CD4-positive, alpha-beta T cell (primary cell): Measurements from ENCODE around the gene EYA2. TPM values are rescaled to one million over a fixed set of nuclear protein-coding genes. Genes with fewer than 3 reads are reported as not detected.

ENCODE experiments used
- ATAC-seq: fragments of 200-7000 bp; cut with Tn5 transposase; one replicate; pipeline ENCODE4 v1.10.0; 2022; ENCODE audit warnings: mild to moderate bottlenecking; ENCODE audit not compliant: poor library complexity
- CTCF ChIA-PET: fragments of 350-600 bp; sonication (Branson Sonifier 250); formaldehyde crosslinking; loops from one replicate; lab custom pipeline; 2021; ENCODE audit warnings: antibody characterized with exemption, inconsistent platforms; lab: Charles Lee
- POLR2A ChIA-PET: fragments of 350-600 bp; sonication (Branson Sonifier 250); formaldehyde crosslinking; loops from one replicate; lab custom pipeline; 2021; ENCODE audit warnings: antibody characterized with exemption, inconsistent platforms; lab: Charles Lee
- DNase-seq, 14 experiments: peaks; one replicate each; pipeline ENCODE4 v3.0.0-alpha.2; 2013 to 2020; ENCODE audit warnings: mixed read lengths in 2 of 14
- H3K27ac ChIP-seq, 2 donors: one replicate each; pipeline versions ENCODE4 v1.5.1 to v1.7.0; 2013; ENCODE audit warnings: low read length in 2 of 2, low read depth in 1 of 2, mild to moderate bottlenecking in 1 of 2
- H3K27me3 ChIP-seq, 2 experiments: 1 replicate in 1 of 2; 2 replicates in 1 of 2; pipeline versions ENCODE4 v1.6.1 to v1.7.0; 2013; ENCODE audit warnings: low read length in 2 of 2, control low read depth in 1 of 2, mild to moderate bottlenecking in 1 of 2, moderate library complexity in 1 of 2; ENCODE audit not compliant: insufficient read depth in 2 of 2, control insufficient read depth in 1 of 2
- H3K36me3 ChIP-seq: one replicate; pipeline ENCODE4 v1.6.1; 2013; ENCODE audit warnings: low read length, control low read depth; ENCODE audit not compliant: insufficient read depth
- H3K4me1 ChIP-seq: one replicate; pipeline ENCODE4 v1.6.1; 2013; ENCODE audit warnings: low read length, control low read depth; ENCODE audit not compliant: insufficient read depth
- H3K4me3 ChIP-seq: one replicate; pipeline ENCODE4 v1.5.1; 2013; ENCODE audit warnings: mild to moderate bottlenecking, low read length, moderate library complexity
- H3K9me3 ChIP-seq, 2 experiments: 1 replicate in 1 of 2; 2 replicates in 1 of 2; pipeline versions ENCODE4 v1.6.1 to v1.7.0; 2013; ENCODE audit warnings: low read length in 2 of 2, mild to moderate bottlenecking in 2 of 2, control low read depth in 1 of 2, moderate library complexity in 1 of 2; ENCODE audit not compliant: control insufficient read depth in 1 of 2, insufficient read depth in 1 of 2
- H3K27ac Mint-ChIP-seq: one replicate; pipeline ENCODE4 v1.8.0; 2020; ENCODE audit warnings: mixed read lengths
- H3K27me3 Mint-ChIP-seq: one replicate; pipeline ENCODE4 v1.8.0; 2021; ENCODE audit warnings: mixed read lengths
- H3K36me3 Mint-ChIP-seq: one replicate; pipeline ENCODE4 v1.8.0; 2021; ENCODE audit warnings: low read depth, mixed read lengths
- H3K4me1 Mint-ChIP-seq: one replicate; pipeline ENCODE4 v1.8.0; 2021; ENCODE audit warnings: low read depth, mixed read lengths
- H3K4me3 Mint-ChIP-seq: one replicate; pipeline ENCODE4 v1.8.0; 2020; ENCODE audit warnings: mild to moderate bottlenecking, mixed read lengths
- H3K9me3 Mint-ChIP-seq: one replicate; pipeline ENCODE4 v1.8.0; 2020; ENCODE audit warnings: mixed read lengths
- CTCF ChIP-seq: fragments of 200-600 bp; IDR thresholded peaks from one replicate; pipeline ENCODE4 v1.8.0; 2022; ENCODE audit warnings: antibody characterized with exemption, mild to moderate bottlenecking
- intact Hi-C, 2 experiments: fragments of 100-400 bp; cut with DNase I in 1 of 2; cut with micrococcal nuclease in 1 of 2; formaldehyde crosslinking; loops; one replicate each; pipeline versions ENCODE4 v1.15.1 to v1.9.0; 2023 to 2025; cut with DNase I, micrococcal nuclease
- total RNA-seq, 174 experiments: library from RNA in 2 of 174; stranded (reverse) in 2 of 174; gene quantifications; one replicate each; pipeline ENCODE4 v1.2.3 and lab custom pipeline; 2021 to 2026

EYA2 gene
- total RNA-seq, 2 experiments from 2014 or later: not detected

GRCh38 chr20:47097691-47098622 lies 203.3 kb downstream of the EYA2 start:
- no peak for TF ChIP-seq CTCF
- ATAC-seq: no peak
- H3K4me3 ChIP-seq: no peak overlapping the region
- H3K27me3 ChIP-seq: peaks cover 5 to 7% of the 10 kb centered on the region in 2 experiments
- no peaks in the 10 kb centered on the region for H3K4me1 Mint-ChIP-seq
- CTCF ChIA-PET: no interaction called here
- POLR2A ChIA-PET: no interaction called here
- H3K9me3 ChIP-seq: peaks cover 6 to 13% of the 10 kb centered on the region in 2 experiments
- peaks cover 54% of the 10 kb centered on the region for H3K27me3 Mint-ChIP-seq
- no peaks in the 10 kb centered on the region for H3K4me1 ChIP-seq
- intact Hi-C loops: no loop called here
- peaks cover 10% of the 10 kb centered on the region for H3K9me3 Mint-ChIP-seq
- H3K27ac ChIP-seq: no peak overlapping the region
- no peak overlapping the region for H3K4me3 Mint-ChIP-seq
- no peaks in the 10 kb centered on the region for H3K36me3 ChIP-seq
- no peak for DNase-seq
- H3K27ac Mint-ChIP-seq: no peak overlapping the region
- H3K36me3 Mint-ChIP-seq: no peaks in the 10 kb centered on the region

GRCh38 chr20:47099093-47099492 lies 204.4 kb downstream of the EYA2 start:
- DNase-seq: no peak
- Mint-ChIP-seq H3K4me3 (no peak overlapping the region), H3K4me1 (no peaks in the 10 kb centered on the region), H3K36me3 (no peaks in the 10 kb centered on the region), H3K9me3 (peaks cover 15% of the 10 kb centered on the region), H3K27me3 (peaks cover 58% of the 10 kb centered on the region), H3K27ac (no peak overlapping the region)
- Histone ChIP-seq H3K27ac (no peak overlapping the region), H3K4me1 (no peaks in the 10 kb centered on the region), H3K27me3 (peaks cover 5 to 7% of the 10 kb centered on the region in 2 experiments), H3K9me3 (peaks cover 6 to 7% of the 10 kb centered on the region in 2 experiments), H3K4me3 (no peak overlapping the region), H3K36me3 (no peaks in the 10 kb centered on the region)
- ChIA-PET CTCF (no interaction called here), POLR2A (no interaction called here)
- no peak for ATAC-seq
- TF ChIP-seq CTCF: no peak
- intact Hi-C loops: no loop called here

- Histone ChIP-seq H3K4me1 (no peaks in the 10 kb centered on the region), H3K36me3 (no peaks in the 10 kb centered on the region), H3K9me3 (peaks cover 6 to 7% of the 10 kb centered on the region in 2 experiments), H3K27me3 (peaks cover 5 to 7% of the 10 kb centered on the region in 2 experiments), H3K27ac (no peak overlapping the region), H3K4me3 (no peak overlapping the region)
- no peak for DNase-seq
- intact Hi-C loops: no loop called here
- Mint-ChIP-seq H3K27ac (no peak overlapping the region), H3K4me1 (no peaks in the 10 kb centered on the region), H3K36me3 (no peaks in the 10 kb centered on the region), H3K9me3 (peaks cover 15% of the 10 kb centered on the region), H3K27me3 (peaks cover 59% of the 10 kb centered on the region), H3K4me3 (no peak overlapping the region)
- no peak for ATAC-seq
- ChIA-PET POLR2A (no interaction called here), CTCF (no interaction called here)
- TF ChIP-seq CTCF: no peak
Measured at GRCh38 chr20:47099825-47100441, 205.3 kb downstream of the EYA2 start.
